GM23248 (cell line): ENCODE results near the gene GABBR2. TPM values are rescaled to one million over a fixed set of nuclear protein-coding genes. Genes with fewer than 3 reads are reported as not detected.

Source experiments
- DNase-seq: peaks from one replicate; pipeline ENCODE4 v3.0.0-alpha.2; 2015
- H2AFZ ChIP-seq: fragments of 200-600 bp; sonication (generic); 2 replicates; pipeline ENCODE4 v1.6.1; 2016; ENCODE audit warnings: antibody characterized with exemption
- H3F3A ChIP-seq: fragments of 200-600 bp; sonication (generic); 2 replicates; pipeline ENCODE4 v1.6.1; 2016; ENCODE audit warnings: mild to moderate bottlenecking, antibody characterized with exemption, mixed run types; ENCODE audit not compliant: insufficient read depth
- H3K27ac ChIP-seq: fragments of 200-600 bp; sonication (generic); 2 replicates; pipeline ENCODE4 v1.5.1; 2016; ENCODE audit warnings: mild to moderate bottlenecking
- H3K27me3 ChIP-seq: fragments of 200-600 bp; sonication (generic); replicated peaks from 2 replicates; pipeline ENCODE4 v1.6.1; 2016; ENCODE audit warnings: mild to moderate bottlenecking; ENCODE audit not compliant: insufficient read depth
- H3K36me3 ChIP-seq: fragments of 200-600 bp; sonication (generic); 2 replicates; pipeline ENCODE4 v1.6.1; 2016; ENCODE audit warnings: low read depth, mild to moderate bottlenecking
- H3K4me1 ChIP-seq: fragments of 200-600 bp; sonication (generic); 2 replicates; pipeline ENCODE4 v1.6.1; 2016; ENCODE audit warnings: mild to moderate bottlenecking; ENCODE audit not compliant: insufficient read depth
- H3K4me2 ChIP-seq: fragments of 200-600 bp; sonication (generic); one replicate; pipeline ENCODE4 v1.6.1; 2016; ENCODE audit warnings: mild to moderate bottlenecking; ENCODE audit not compliant: unreplicated experiment
- H3K4me3 ChIP-seq: fragments of 200-600 bp; sonication (generic); 2 replicates; pipeline ENCODE4 v1.5.1; 2016; ENCODE audit warnings: mild to moderate bottlenecking
- H3K79me2 ChIP-seq: fragments of 200-600 bp; sonication (generic); 2 replicates; pipeline ENCODE4 v1.6.1; 2016; ENCODE audit warnings: mild to moderate bottlenecking; ENCODE audit not compliant: insufficient read depth
- H3K9ac ChIP-seq: fragments of 200-600 bp; sonication (generic); 2 replicates; pipeline ENCODE4 v1.6.1; 2016; ENCODE audit warnings: mild to moderate bottlenecking
- H3K9me2 ChIP-seq: fragments of 200-600 bp; sonication (generic); 2 replicates; pipeline ENCODE4 v1.6.1; 2016; ENCODE audit warnings: mixed run types, mild to moderate bottlenecking, moderate library complexity; ENCODE audit not compliant: insufficient read depth
- H3K9me3 ChIP-seq: fragments of 200-600 bp; sonication (generic); one replicate; pipeline ENCODE4 v1.6.1; 2017; ENCODE audit warnings: low read depth
- H4K20me1 ChIP-seq: fragments of 200-600 bp; sonication (generic); 2 replicates; pipeline ENCODE4 v1.6.0; 2016; ENCODE audit not compliant: insufficient read depth
- EZH2 ChIP-seq: fragments of 200-600 bp; sonication (generic); IDR thresholded peaks from 2 replicates; pipeline ENCODE4 v1.6.1; 2018; ENCODE audit warnings: antibody characterized with exemption, mild to moderate bottlenecking; ENCODE audit not compliant: insufficient read depth, poor library complexity, severe bottlenecking
- EZH2phosphoT487 ChIP-seq: fragments of 200-600 bp; sonication (generic); IDR thresholded peaks from 2 replicates; pipeline ENCODE4 v1.6.1; 2018; ENCODE audit warnings: antibody characterized with exemption, moderate library complexity, mild to moderate bottlenecking, low read depth; ENCODE audit not compliant: insufficient read depth
- WGBS, 2 experiments: methylation state at CpG; one replicate each; pipeline ENCODE4 v1.1.6; 2015 to 2017; ENCODE audit warnings: low lambda C conversion rate in 2 of 2, low coverage in 1 of 2; ENCODE audit errors: missing lambda C conversion rate in 2 of 2; 5-methylcytosine and 5-hydroxymethylcytosine counted together
- in situ Hi-C: fragments of 300-500 bp; cut with MboI; formaldehyde crosslinking; loops from 2 replicates; pipeline ENCODE4 v1.15.0; 2020
- polyA plus RNA-seq: library from polyadenylated mRNA; unstranded; fragments of >200 nt; fragmentation: Nextera tagmentation; extraction: Ambion mirVana; gene quantifications from 2 replicates; pipeline ENCODE4 v1.2.1, GENCODE V29; 2016
- total RNA-seq: library from RNA; depleted of rRNA; stranded (reverse); fragments of >200 nt; shearing (Covaris generic); gene quantifications from 2 replicates; pipeline ENCODE4 v1.2.3, GENCODE V29; 2014

GABBR2 gene
- total and polyA plus RNA-seq, 2 experiments from 2014 or later: 7.5 to 13.4 TPM

- no peaks in the 10 kb centered on the region for H3K79me2 ChIP-seq
- 44% methylated on average over 8 of the region's 8 CpGs for WGBS, 2 experiments
- no peak overlapping the region for H3K4me2 ChIP-seq
- H3K4me1 ChIP-seq: peaks cover 21% of the 10 kb centered on the region
- H3K27ac ChIP-seq: no peak overlapping the region
- H3K27me3 ChIP-seq: no peaks in the 10 kb centered on the region
- H3K9ac ChIP-seq: no peak overlapping the region
- no peaks in the 10 kb centered on the region for H3K9me3 ChIP-seq
- H4K20me1 ChIP-seq: no peaks in the 10 kb centered on the region
- TF ChIP-seq EZH2 (no peak), EZH2phosphoT487 (no peak)
- no peaks in the 10 kb centered on the region for H3K36me3 ChIP-seq
- H3K4me3 ChIP-seq: no peak overlapping the region
- no peak for DNase-seq
- no peak overlapping the region for H2AFZ ChIP-seq
- peaks cover 9% of the 10 kb centered on the region; the same call in 1 of the 2 replicates for H3F3A ChIP-seq
- no peaks in the 10 kb centered on the region for H3K9me2 ChIP-seq
- in situ Hi-C loops: no loop called here
Observed at GRCh38 chr9:98599566-98600216, 109.0 kb downstream of the GABBR2 start.

- no peak overlapping the region for H3K9ac ChIP-seq
- no peak overlapping the region for H3K27ac ChIP-seq
- H3K79me2 ChIP-seq: no peaks in the 10 kb centered on the region
- DNase-seq: no peak
- no peaks in the 10 kb centered on the region for H4K20me1 ChIP-seq
- no peaks in the 10 kb centered on the region for H3K27me3 ChIP-seq
- H3K4me3 ChIP-seq: no peak overlapping the region
- in situ Hi-C loops: no loop called here
- TF ChIP-seq EZH2phosphoT487 (no peak), EZH2 (no peak)
- peaks cover 15% of the 10 kb centered on the region for H3K4me1 ChIP-seq
- WGBS, 2 experiments: 81 to 93% methylated on average over 2 of the region's 2 CpGs
- H3K9me2 ChIP-seq: no peaks in the 10 kb centered on the region
- H3K4me2 ChIP-seq: no peak overlapping the region
- H3K36me3 ChIP-seq: no peaks in the 10 kb centered on the region
- H2AFZ ChIP-seq: no peak overlapping the region
- no peaks in the 10 kb centered on the region for H3K9me3 ChIP-seq
- H3F3A ChIP-seq: peaks cover 8% of the 10 kb centered on the region; the same call in 1 of the 2 replicates
Observed at GRCh38 chr9:98598861-98599260, 109.9 kb downstream of the GABBR2 start.

GRCh38 chr9:98597236-98597771 is 111.4 kb downstream of the GABBR2 start:
- Histone ChIP-seq H3K79me2 (no peaks in the 10 kb centered on the region), H4K20me1 (no peaks in the 10 kb centered on the region), H3K27me3 (no peaks in the 10 kb centered on the region), H3K9me2 (no peaks in the 10 kb centered on the region), H3K4me3 (no peak overlapping the region), H3K9me3 (no peaks in the 10 kb centered on the region), H3K9ac (no peak overlapping the region), H3K4me1 (no peaks in the 10 kb centered on the region), H3K4me2 (no peak overlapping the region), H2AFZ (no peak overlapping the region), H3K36me3 (no peaks in the 10 kb centered on the region), H3F3A (no peaks in the 10 kb centered on the region), H3K27ac (no peak overlapping the region)
- no peak for DNase-seq
- TF ChIP-seq EZH2phosphoT487 (no peak), EZH2 (no peak)
- in situ Hi-C loops: no loop called here

- no peak overlapping the region for H3K9ac ChIP-seq
- H3K4me1 ChIP-seq: no peaks in the 10 kb centered on the region
- in situ Hi-C loops: no loop called here
- no peak overlapping the region for H3K4me2 ChIP-seq
- 67% methylated on average over 7 of the region's 7 CpGs for WGBS, 2 experiments
- H3K79me2 ChIP-seq: no peaks in the 10 kb centered on the region
- no peaks in the 10 kb centered on the region for H3K9me2 ChIP-seq
- H3K27ac ChIP-seq: no peak overlapping the region
- no peak overlapping the region for H3K4me3 ChIP-seq
- no peak overlapping the region for H2AFZ ChIP-seq
- no peaks in the 10 kb centered on the region for H3K27me3 ChIP-seq
- no peaks in the 10 kb centered on the region for H4K20me1 ChIP-seq
- H3K9me3 ChIP-seq: no peaks in the 10 kb centered on the region
- H3F3A ChIP-seq: no peaks in the 10 kb centered on the region
- no peaks in the 10 kb centered on the region for H3K36me3 ChIP-seq
- DNase-seq: no peak
- TF ChIP-seq EZH2phosphoT487 (no peak), EZH2 (no peak)
Observed at GRCh38 chr9:98596486-98596885, 112.2 kb downstream of the GABBR2 start.
